Mesendoderm (in vitro differentiated cells): ENCODE data around the gene JHY.

Experiments used
- DNase-seq: peaks from one replicate; pipeline ENCODE4 v3.0.0; 2013
- H2AK5ac ChIP-seq: 2 replicates; pipeline ENCODE4 v1.6.1; 2013; ENCODE audit warnings: low read length, inconsistent platforms
- H2BK120ac ChIP-seq: 2 replicates; pipeline ENCODE4 v1.6.1; 2013; ENCODE audit warnings: low read depth, mild to moderate bottlenecking, low read length, moderate library complexity, mixed read lengths
- H2BK15ac ChIP-seq: replicated peaks from 2 replicates; pipeline ENCODE4 v1.6.1; 2013; ENCODE audit warnings: low read depth, mild to moderate bottlenecking, moderate library complexity
- H2BK5ac ChIP-seq: 2 replicates; pipeline ENCODE4 v1.6.1; 2013; ENCODE audit warnings: low read length, inconsistent platforms
- H3K18ac ChIP-seq: 2 replicates; pipeline ENCODE4 v1.6.1; 2013; ENCODE audit warnings: mild to moderate bottlenecking, low read length, mixed read lengths
- H3K23ac ChIP-seq: one replicate; pipeline ENCODE4 v1.6.1; 2013; ENCODE audit warnings: low read length
- H3K27ac ChIP-seq: 2 replicates; pipeline ENCODE4 v1.5.1; 2013; ENCODE audit warnings: low read depth, mild to moderate bottlenecking, inconsistent platforms, low read length, moderate library complexity
- H3K27me3 ChIP-seq: 2 replicates; pipeline ENCODE4 v1.6.1; 2013; ENCODE audit warnings: low read length, control low read depth, mild to moderate bottlenecking, inconsistent platforms; ENCODE audit not compliant: insufficient read depth, poor library complexity
- H3K36me3 ChIP-seq: 2 replicates; pipeline ENCODE4 v1.6.1; 2013; ENCODE audit warnings: low read length, inconsistent platforms; ENCODE audit not compliant: control insufficient read depth, insufficient read depth
- H3K4ac ChIP-seq: one replicate; pipeline ENCODE4 v1.6.1; 2013; ENCODE audit warnings: low read depth, mild to moderate bottlenecking, low read length, moderate library complexity
- H3K4me1 ChIP-seq: 2 replicates; pipeline ENCODE4 v1.6.1; 2013; ENCODE audit warnings: low read depth, low read length, inconsistent platforms; ENCODE audit not compliant: control insufficient read depth
- H3K4me2 ChIP-seq: 2 replicates; pipeline ENCODE4 v1.6.1; 2013; ENCODE audit warnings: low read length
- H3K4me3 ChIP-seq: 2 replicates; pipeline ENCODE4 v1.5.1; 2013; ENCODE audit warnings: mild to moderate bottlenecking, low read length
- H3K56ac ChIP-seq: one replicate; pipeline ENCODE4 v1.6.1; 2013; ENCODE audit warnings: low read length
- H3K79me1 ChIP-seq: 2 replicates; pipeline ENCODE4 v1.6.1; 2013; ENCODE audit warnings: low read length, inconsistent platforms
- H3K79me2 ChIP-seq: 2 replicates; pipeline ENCODE4 v1.6.1; 2013; ENCODE audit warnings: mild to moderate bottlenecking, low read length; ENCODE audit not compliant: control insufficient read depth, insufficient read depth
- H3K9ac ChIP-seq: 2 replicates; pipeline ENCODE4 v1.6.1; 2013; ENCODE audit warnings: low read length, inconsistent platforms
- H4K5ac ChIP-seq: one replicate; pipeline ENCODE4 v1.6.1; 2013; ENCODE audit warnings: low read length
- H4K8ac ChIP-seq: one replicate; pipeline ENCODE4 v1.6.1; 2013; ENCODE audit warnings: low read depth, mild to moderate bottlenecking, control low read depth, low read length, moderate library complexity
- WGBS: extraction: QIAGEN DNeasy Blood & Tissue Kit; methylation state at CpG from one replicate; pipeline ENCODE4 v1.1.7; 2013; ENCODE audit warnings: low lambda C conversion rate, missing lambda C conversion rate; ENCODE audit not compliant: insufficient coverage; ENCODE audit errors: extremely low coverage; 5-methylcytosine and 5-hydroxymethylcytosine counted together

The JHY gene

DNA sequence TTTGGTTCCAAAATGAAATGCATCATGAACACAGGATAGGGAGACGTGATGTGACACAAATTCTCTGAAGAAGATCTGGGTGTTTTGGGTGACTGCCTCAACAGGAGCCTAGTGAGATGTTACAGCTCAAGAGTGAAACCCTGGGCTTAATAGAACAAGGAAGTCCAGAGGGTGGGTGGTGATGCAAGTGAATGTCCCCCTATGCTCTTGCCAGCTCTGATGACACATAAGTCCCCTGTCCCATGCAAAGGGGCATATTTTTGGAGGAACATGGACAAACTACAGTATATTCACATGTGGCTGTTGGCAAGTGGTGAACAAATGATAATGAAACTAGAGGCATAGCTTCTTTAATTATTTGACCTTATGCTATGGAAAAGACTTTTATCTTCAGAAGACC, 35.1 kb upstream of the JHY start:
- Histone ChIP-seq H3K36me3 (no peaks in the 10 kb centered on the region), H3K27ac (no peak overlapping the region), H4K8ac (no peak overlapping the region), H3K4me1 (peaks cover 18% of the 10 kb centered on the region), H3K23ac (no peak overlapping the region), H3K4ac (no peak overlapping the region), H3K18ac (peak overlapping the region; percentile 3), H3K79me2 (no peaks in the 10 kb centered on the region), H2AK5ac (no peak overlapping the region), H4K5ac (no peak overlapping the region), H3K79me1 (no peaks in the 10 kb centered on the region), H2BK15ac (no peak overlapping the region), H3K4me3 (no peak overlapping the region), H3K56ac (no peak overlapping the region), H3K27me3 (no peaks in the 10 kb centered on the region), H2BK5ac (no peak overlapping the region), H3K4me2 (no peak overlapping the region), H2BK120ac (no peak overlapping the region), H3K9ac (no peak overlapping the region)
- no peak for DNase-seq
- WGBS = no CpG with 5 or more reads among the region's 1 CpG

DNA sequence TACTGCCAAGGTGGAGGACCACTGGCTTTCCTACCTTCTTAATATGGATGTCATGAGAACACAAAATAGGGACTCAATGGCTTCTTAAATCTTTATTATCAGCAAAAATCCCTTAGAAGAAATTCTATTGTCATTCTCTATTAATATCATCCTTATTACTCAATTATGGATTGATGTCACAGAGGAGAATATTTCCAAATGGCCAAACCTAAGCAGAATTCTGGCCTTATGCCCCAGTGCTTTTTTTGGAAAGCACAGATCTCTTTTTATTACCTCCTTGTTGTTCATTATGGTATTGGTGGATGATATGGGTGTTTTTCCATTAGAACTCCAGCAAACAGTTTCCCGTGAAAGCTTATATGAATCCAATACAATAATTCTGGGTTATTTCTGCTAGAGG, 34.4 kb upstream of the JHY start:
- Histone ChIP-seq H3K27ac (no peak overlapping the region), H3K79me2 (no peaks in the 10 kb centered on the region), H3K27me3 (no peaks in the 10 kb centered on the region), H2AK5ac (no peak overlapping the region), H3K79me1 (no peaks in the 10 kb centered on the region), H3K4me2 (no peak overlapping the region), H3K18ac (no peak overlapping the region), H2BK15ac (no peak overlapping the region), H3K4ac (no peak overlapping the region), H2BK120ac (no peak overlapping the region), H3K4me1 (peaks cover 18% of the 10 kb centered on the region), H3K23ac (no peak overlapping the region), H3K36me3 (no peaks in the 10 kb centered on the region), H4K8ac (no peak overlapping the region), H3K9ac (no peak overlapping the region), H3K4me3 (no peak overlapping the region), H3K56ac (no peak overlapping the region), H2BK5ac (no peak overlapping the region), H4K5ac (no peak overlapping the region)
- no CpG with 5 or more reads among the region's 1 CpG for WGBS
- DNase-seq = no peak

DNA sequence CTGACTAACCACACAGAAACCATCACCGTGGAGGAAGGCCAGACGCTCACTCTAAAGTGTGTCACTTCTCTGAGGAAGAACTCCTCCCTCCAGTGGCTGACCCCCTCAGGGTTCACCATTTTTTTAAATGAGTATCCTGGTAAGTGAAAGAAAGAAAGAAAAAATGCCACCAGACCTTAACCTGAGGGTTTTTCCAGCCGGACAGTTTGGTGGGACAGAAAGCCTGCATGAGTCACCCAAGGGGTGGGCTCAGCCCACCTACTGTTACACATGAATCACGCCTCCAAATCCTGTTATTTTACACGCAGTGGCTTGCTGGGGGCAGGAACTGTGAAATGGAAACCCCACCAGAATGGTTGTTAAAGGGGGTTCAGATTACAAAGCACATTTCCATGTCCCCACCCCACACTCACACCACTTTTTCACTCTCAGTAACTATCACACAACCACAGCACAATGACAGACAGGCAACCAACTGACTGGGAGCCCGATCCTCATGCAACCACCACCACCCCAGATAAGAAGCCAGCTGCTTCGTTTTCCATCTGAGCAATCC, 32.4 kb upstream of the JHY start:
- Histone ChIP-seq H3K4me2 (no peak overlapping the region), H3K79me1 (no peaks in the 10 kb centered on the region), H2AK5ac (no peak overlapping the region), H3K4ac (peak overlapping the region; percentile 60), H3K27ac (peak overlapping the region; percentile 79), H2BK120ac (peak overlapping the region; percentile 61), H4K5ac (no peak overlapping the region), H3K18ac (no peak overlapping the region), H2BK15ac (peak overlapping the region; percentile 20), H2BK5ac (peak overlapping the region; percentile 67), H3K56ac (peak overlapping the region; percentile 70), H4K8ac (no peak overlapping the region), H3K23ac (no peak overlapping the region), H3K36me3 (no peaks in the 10 kb centered on the region), H3K9ac (peak overlapping the region; percentile 19), H3K79me2 (no peaks in the 10 kb centered on the region), H3K4me3 (no peak overlapping the region), H3K27me3 (no peaks in the 10 kb centered on the region), H3K4me1 (peaks cover 12% of the 10 kb centered on the region)
- DNase-seq = peak; percentile 78
- WGBS = no CpG with 5 or more reads among the region's 7 CpGs

DNA sequence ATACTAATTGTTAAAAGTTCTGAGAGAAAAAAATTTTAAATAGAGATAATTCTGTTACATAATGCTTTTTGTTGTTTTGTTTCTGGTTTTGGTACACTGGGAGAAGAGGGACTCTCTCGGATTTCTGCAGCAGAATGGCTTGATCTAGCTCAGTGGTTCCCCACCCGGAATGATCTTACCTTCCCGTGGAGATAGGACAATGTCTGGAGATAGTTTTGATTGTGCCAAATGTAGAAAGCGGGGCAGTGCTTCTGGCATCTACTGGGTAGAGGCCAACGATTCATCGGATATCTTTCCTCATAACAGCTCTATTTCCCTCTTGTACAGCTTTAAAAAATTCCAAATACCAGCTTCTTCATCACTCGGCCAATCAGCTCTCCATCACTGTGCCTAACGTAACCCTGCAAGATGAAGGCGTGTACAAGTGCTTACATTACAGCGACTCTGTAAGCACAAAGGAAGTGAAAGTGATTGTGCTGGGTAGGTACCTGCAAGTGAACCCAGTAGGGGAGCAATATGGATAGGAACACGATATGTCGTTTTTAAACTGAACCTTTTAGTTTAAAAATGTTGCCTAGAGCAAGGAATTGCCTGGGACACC, 31.1 kb upstream of the JHY start:
- H3K4me3 ChIP-seq = no peak overlapping the region
- no peak overlapping the region for H4K5ac ChIP-seq
- H3K9ac ChIP-seq = no peak overlapping the region
- peak overlapping the region; percentile 1 for H3K27ac ChIP-seq
- no peaks in the 10 kb centered on the region for H3K79me2 ChIP-seq
- WGBS = no CpG with 5 or more reads among the region's 12 CpGs
- no peaks in the 10 kb centered on the region for H3K36me3 ChIP-seq
- no peaks in the 10 kb centered on the region for H3K27me3 ChIP-seq
- no peak overlapping the region for H3K4me2 ChIP-seq
- no peak overlapping the region for H2BK15ac ChIP-seq
- H4K8ac ChIP-seq = no peak overlapping the region
- H2BK120ac ChIP-seq = no peak overlapping the region
- peak overlapping the region; percentile 94 for H2AK5ac ChIP-seq
- peaks cover 12% of the 10 kb centered on the region for H3K4me1 ChIP-seq
- DNase-seq = no peak
- no peaks in the 10 kb centered on the region for H3K79me1 ChIP-seq
- H3K18ac ChIP-seq = no peak overlapping the region
- H3K23ac ChIP-seq = peak overlapping the region; percentile 69
- H3K4ac ChIP-seq = peak overlapping the region; percentile 81
- H3K56ac ChIP-seq = peak overlapping the region; percentile 71
- H2BK5ac ChIP-seq = peak overlapping the region; percentile 66

DNA sequence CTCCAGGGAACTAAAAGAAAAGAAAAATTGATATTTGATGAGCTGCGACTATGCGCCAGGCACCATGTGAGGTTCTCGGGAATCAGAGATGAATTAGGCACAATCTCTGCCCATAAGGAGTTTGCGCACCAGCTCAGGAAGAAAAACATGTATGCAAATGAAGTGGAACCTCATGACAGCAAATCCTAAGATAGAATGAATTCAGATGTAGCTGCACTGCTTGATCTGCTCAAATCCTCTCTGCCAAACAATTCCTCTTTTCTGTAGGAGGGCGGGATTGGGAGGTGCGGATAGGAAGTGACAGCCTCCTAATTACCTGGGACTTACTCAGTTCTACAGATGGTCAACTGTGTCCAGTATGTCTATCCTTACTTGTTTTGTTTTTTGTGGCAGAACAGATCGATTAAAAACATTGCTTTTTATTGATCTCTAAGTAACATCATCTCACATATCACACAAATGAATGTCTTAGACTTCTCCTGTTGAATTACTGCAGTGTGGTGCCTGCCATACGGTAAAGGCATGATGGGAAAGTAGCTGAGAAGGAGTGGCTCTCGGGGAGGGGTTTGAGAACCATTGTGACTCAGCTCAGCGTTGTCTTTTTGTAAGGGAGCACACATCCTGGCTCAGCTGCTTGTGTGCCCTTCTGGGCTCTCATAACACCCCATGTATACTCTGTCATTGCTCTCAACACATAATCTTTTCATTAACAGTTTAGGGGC, 30.3 kb upstream of the JHY start:
- peak overlapping the region; percentile 25 for H3K56ac ChIP-seq
- H3K4me3 ChIP-seq = no peak overlapping the region
- peak overlapping the region; percentile 20 for H3K18ac ChIP-seq
- H3K4ac ChIP-seq = peak overlapping the region; percentile 59
- H3K4me2 ChIP-seq = no peak overlapping the region
- H4K8ac ChIP-seq = no peak overlapping the region
- no peak overlapping the region for H3K23ac ChIP-seq
- no peak overlapping the region for H2AK5ac ChIP-seq
- H3K9ac ChIP-seq = no peak overlapping the region
- H3K27me3 ChIP-seq = no peaks in the 10 kb centered on the region
- no peaks in the 10 kb centered on the region for H3K36me3 ChIP-seq
- DNase-seq = no peak
- no peak overlapping the region for H2BK5ac ChIP-seq
- H3K79me2 ChIP-seq = no peaks in the 10 kb centered on the region
- no peaks in the 10 kb centered on the region for H3K79me1 ChIP-seq
- no CpG with 5 or more reads among the region's 10 CpGs for WGBS
- no peak overlapping the region for H4K5ac ChIP-seq
- peak overlapping the region; percentile 62 for H2BK15ac ChIP-seq
- H3K27ac ChIP-seq = no peak overlapping the region
- no peak overlapping the region for H2BK120ac ChIP-seq
- peaks cover 12% of the 10 kb centered on the region for H3K4me1 ChIP-seq
